DOHH2 (cell line): Measurements from ENCODE around the gene SLC8A1.

Experiments
- H3F3A ChIP-seq: fragments of 200-600 bp; sonication (generic), shearing (Covaris generic); 2 replicates; pipeline ENCODE4 v1.6.0; 2016; ENCODE audit warnings: antibody characterized with exemption, mild to moderate bottlenecking; ENCODE audit not compliant: control insufficient read depth, insufficient read depth
- H3K27ac ChIP-seq: fragments of 200-600 bp; sonication (generic); 2 replicates; pipeline ENCODE4 v1.5.1; 2014; ENCODE audit warnings: low read depth, mild to moderate bottlenecking, low read length, moderate library complexity
- H3K27me3 ChIP-seq: fragments of 200-600 bp; sonication (generic); 2 replicates; pipeline ENCODE4 v1.6.1; 2014; ENCODE audit warnings: mild to moderate bottlenecking, low read length, mixed read lengths; ENCODE audit not compliant: control insufficient read depth
- H3K36me3 ChIP-seq: fragments of 200-600 bp; sonication (generic); 2 replicates; pipeline ENCODE4 v1.6.1; 2014; ENCODE audit warnings: mild to moderate bottlenecking, low read length, moderate library complexity, mixed read lengths; ENCODE audit not compliant: control insufficient read depth
- H3K4me1 ChIP-seq: fragments of 200-600 bp; sonication (generic); 2 replicates; pipeline ENCODE4 v1.6.1; 2014; ENCODE audit warnings: mild to moderate bottlenecking, low read length, mixed read lengths; ENCODE audit not compliant: control insufficient read depth
- H3K4me2 ChIP-seq: fragments of 200-600 bp; sonication (generic); 2 replicates; pipeline ENCODE4 v1.6.0; 2014; ENCODE audit warnings: mild to moderate bottlenecking, low read length, moderate library complexity
- H3K4me3 ChIP-seq: fragments of 200-600 bp; sonication (generic); 2 replicates; pipeline ENCODE4 v1.5.1; 2014; ENCODE audit warnings: mild to moderate bottlenecking, low read length, mixed read lengths
- H3K79me2 ChIP-seq: fragments of 200-600 bp; sonication (generic); 2 replicates; pipeline ENCODE4 v1.6.1; 2014; ENCODE audit warnings: mild to moderate bottlenecking, low read length, mixed read lengths; ENCODE audit not compliant: control insufficient read depth
- H3K9me2 ChIP-seq: fragments of 200-600 bp; sonication (generic); replicated peaks from 2 replicates; pipeline ENCODE4 v1.6.1; 2014; ENCODE audit warnings: mild to moderate bottlenecking, low read length, mixed read lengths; ENCODE audit not compliant: control insufficient read depth
- H3K9me3 ChIP-seq: fragments of 200-600 bp; sonication (generic); 2 replicates; pipeline ENCODE4 v1.6.1; 2014; ENCODE audit warnings: antibody characterized with exemption, low read length, mixed read lengths; ENCODE audit not compliant: control insufficient read depth, insufficient read depth
- H4K20me1 ChIP-seq: fragments of 200-600 bp; sonication (generic); 2 replicates; pipeline ENCODE4 v1.6.0; 2014; ENCODE audit warnings: low read depth, mild to moderate bottlenecking, antibody characterized with exemption, low read length, moderate library complexity; ENCODE audit not compliant: control insufficient read depth, insufficient read depth
- EZH2phosphoT487 ChIP-seq: fragments of 200-600 bp; sonication (generic); IDR thresholded peaks from 2 replicates; pipeline ENCODE4 v1.6.1; 2017; ENCODE audit warnings: borderline replicate concordance, mild to moderate bottlenecking, antibody characterized with exemption, low read length, moderate library complexity, mixed read lengths
- TF ChIP-seq, protein P1 (sequence below): fragments of 200-600 bp; sonication (generic); IDR thresholded peaks from one replicate; pipeline ENCODE4 v1.5.1; 2014; ENCODE audit warnings: antibody characterized with exemption, mild to moderate bottlenecking, low read depth, low read length; ENCODE audit not compliant: poor library complexity, severe bottlenecking

The SLC8A1 gene

DNA sequence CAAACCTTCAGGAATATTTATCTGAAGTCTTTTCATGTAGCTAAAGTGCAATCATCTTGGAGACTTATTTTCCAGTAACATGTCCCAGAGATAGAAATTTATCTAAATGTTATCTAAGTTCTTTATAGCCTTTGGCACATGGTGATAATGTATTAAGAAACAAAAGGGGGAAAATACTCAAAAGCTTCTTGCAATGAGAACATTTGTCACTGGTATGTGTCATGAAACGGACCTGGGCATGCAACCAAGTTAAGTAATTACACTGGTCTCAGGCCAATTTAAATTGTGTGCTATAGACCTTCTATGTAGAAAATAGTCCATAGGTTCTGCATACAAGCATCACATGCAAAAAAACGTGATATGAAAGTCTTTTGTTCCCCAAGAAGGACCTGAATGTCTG lies 136.2 kb downstream of the SLC8A1 start:
- peaks cover 30% of the 10 kb centered on the region for H3K79me2 ChIP-seq
- peaks cover 47% of the 10 kb centered on the region for H3K4me1 ChIP-seq
- H3K4me3 ChIP-seq = no peak overlapping the region
- no peaks in the 10 kb centered on the region for H3K27me3 ChIP-seq
- no peaks in the 10 kb centered on the region for H3F3A ChIP-seq
- peaks cover 20% of the 10 kb centered on the region; the same call in 1 of the 2 replicates for H3K9me3 ChIP-seq
- no peak overlapping the region for H3K4me2 ChIP-seq
- H3K9me2 ChIP-seq = no peaks in the 10 kb centered on the region
- TF ChIP-seq EZH2phosphoT487 = no peak
- TF ChIP-seq, protein P1, sequence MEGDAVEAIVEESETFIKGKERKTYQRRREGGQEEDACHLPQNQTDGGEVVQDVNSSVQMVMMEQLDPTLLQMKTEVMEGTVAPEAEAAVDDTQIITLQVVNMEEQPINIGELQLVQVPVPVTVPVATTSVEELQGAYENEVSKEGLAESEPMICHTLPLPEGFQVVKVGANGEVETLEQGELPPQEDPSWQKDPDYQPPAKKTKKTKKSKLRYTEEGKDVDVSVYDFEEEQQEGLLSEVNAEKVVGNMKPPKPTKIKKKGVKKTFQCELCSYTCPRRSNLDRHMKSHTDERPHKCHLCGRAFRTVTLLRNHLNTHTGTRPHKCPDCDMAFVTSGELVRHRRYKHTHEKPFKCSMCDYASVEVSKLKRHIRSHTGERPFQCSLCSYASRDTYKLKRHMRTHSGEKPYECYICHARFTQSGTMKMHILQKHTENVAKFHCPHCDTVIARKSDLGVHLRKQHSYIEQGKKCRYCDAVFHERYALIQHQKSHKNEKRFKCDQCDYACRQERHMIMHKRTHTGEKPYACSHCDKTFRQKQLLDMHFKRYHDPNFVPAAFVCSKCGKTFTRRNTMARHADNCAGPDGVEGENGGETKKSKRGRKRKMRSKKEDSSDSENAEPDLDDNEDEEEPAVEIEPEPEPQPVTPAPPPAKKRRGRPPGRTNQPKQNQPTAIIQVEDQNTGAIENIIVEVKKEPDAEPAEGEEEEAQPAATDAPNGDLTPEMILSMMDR = no peak
- no peak overlapping the region for H3K27ac ChIP-seq
- no peaks in the 10 kb centered on the region for H4K20me1 ChIP-seq
- peaks cover 47% of the 10 kb centered on the region for H3K36me3 ChIP-seq

DNA sequence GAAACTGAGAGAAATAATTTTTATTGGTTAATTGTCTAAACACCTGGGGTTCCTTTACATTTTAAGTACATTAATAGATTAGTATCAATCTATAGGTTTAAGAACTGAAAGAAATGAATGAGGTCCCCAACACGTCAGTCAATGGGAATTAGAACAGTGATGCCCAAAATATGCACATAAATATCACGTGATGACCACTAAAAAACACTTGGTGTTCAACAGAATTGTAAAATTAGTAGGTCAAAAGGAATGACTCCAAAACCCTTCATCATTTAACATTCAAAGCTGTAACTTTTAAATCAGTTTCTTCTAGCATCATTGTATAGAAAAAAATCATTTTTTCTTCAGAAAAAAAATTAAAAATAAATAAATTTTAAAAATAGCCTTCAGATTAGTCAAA lies 140.9 kb downstream of the SLC8A1 start:
- no peaks in the 10 kb centered on the region for H3K27me3 ChIP-seq

DNA sequence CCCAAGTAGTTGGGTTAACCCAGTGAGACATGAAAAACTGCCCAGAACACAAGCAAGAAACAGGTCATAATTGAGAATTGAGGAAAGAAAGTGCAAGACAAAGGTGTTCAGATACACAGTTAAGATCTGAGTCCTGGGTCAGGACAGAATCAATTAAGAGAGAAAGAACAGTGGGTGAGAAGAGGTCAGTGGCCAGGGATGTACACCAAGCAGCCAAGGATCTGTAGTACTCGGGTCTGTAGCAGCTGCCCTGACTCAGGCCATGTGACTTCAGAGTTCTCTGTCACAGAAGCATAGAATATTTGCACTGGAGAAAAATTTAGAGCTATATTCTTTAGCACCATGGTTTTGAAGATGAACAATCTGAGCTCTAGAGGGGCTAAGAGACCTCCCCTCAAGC lies 141.6 kb downstream of the SLC8A1 start:
- H3K4me2 ChIP-seq = no peak overlapping the region
- H4K20me1 ChIP-seq = no peaks in the 10 kb centered on the region
- no peaks in the 10 kb centered on the region for H3K4me1 ChIP-seq
- H3K36me3 ChIP-seq = peaks cover 15% of the 10 kb centered on the region
- 0 out of 2 replicates have a peak, but pooled peaks cover 4% of the 10 kb centered on the region for H3K79me2 ChIP-seq
- no peaks in the 10 kb centered on the region for H3K27me3 ChIP-seq
- no peaks in the 10 kb centered on the region for H3F3A ChIP-seq
- no peak overlapping the region for H3K27ac ChIP-seq
- TF ChIP-seq, protein P1 = no peak
- TF ChIP-seq EZH2phosphoT487 = no peak
- no peaks in the 10 kb centered on the region for H3K9me2 ChIP-seq
- H3K9me3 ChIP-seq = peaks cover 13% of the 10 kb centered on the region; the same call in 1 of the 2 replicates
- no peak overlapping the region for H3K4me3 ChIP-seq

More for the DNA sequence above, 140.9 kb downstream of the SLC8A1 start:
- no peak overlapping the region for H3K4me2 ChIP-seq
- TF ChIP-seq, protein P1 = no peak
- no peak for TF ChIP-seq EZH2phosphoT487
- no peaks in the 10 kb centered on the region for H3F3A ChIP-seq
- H3K4me1 ChIP-seq = peaks cover under 1% of the 10 kb centered on the region; the same call in 1 of the 2 replicates
- no peaks in the 10 kb centered on the region for H4K20me1 ChIP-seq
- H3K9me3 ChIP-seq = peaks cover 20% of the 10 kb centered on the region; the same call in 1 of the 2 replicates
- H3K27ac ChIP-seq = no peak overlapping the region
- H3K36me3 ChIP-seq = peaks cover 22% of the 10 kb centered on the region
- H3K4me3 ChIP-seq = no peak overlapping the region
- 0 out of 2 replicates have a peak, but pooled peaks cover 4% of the 10 kb centered on the region for H3K79me2 ChIP-seq
- no peaks in the 10 kb centered on the region for H3K9me2 ChIP-seq
